SW480 (cell line): Measurements from ENCODE around the gene PEX5.
"Not testable (repeated sequence)": the region's sequence is repeated elsewhere in the genome, so short reads cannot be mapped to it uniquely, and the experiment has no call there.

Experiments used
- DNase-seq: peaks from one replicate; pipeline ENCODE4 v3.0.0-alpha.2; 2016; ENCODE audit warnings: low spot score

PEX5 gene

DNA sequence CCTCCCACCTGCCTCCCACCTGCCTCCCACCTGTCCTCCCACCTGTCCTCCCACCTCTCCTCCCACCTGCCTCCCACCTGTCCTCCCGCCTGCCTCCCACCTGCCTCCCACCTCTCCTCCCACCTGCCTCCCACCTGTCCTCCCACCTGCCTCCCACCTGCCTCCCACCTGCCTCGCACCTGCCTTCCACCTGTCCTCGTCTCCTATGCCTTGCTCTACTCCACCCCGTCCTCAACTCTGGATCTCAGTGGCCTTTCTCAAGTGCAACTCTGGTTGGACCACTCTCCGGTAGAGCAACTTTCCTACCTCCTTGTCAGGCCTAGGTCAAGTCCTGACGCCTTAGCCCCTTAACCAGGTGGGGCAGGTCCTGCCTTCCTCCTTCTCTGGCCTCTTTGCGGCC lies 29.3 kb upstream of the PEX5 start:
- DNase-seq = no peak

DNA sequence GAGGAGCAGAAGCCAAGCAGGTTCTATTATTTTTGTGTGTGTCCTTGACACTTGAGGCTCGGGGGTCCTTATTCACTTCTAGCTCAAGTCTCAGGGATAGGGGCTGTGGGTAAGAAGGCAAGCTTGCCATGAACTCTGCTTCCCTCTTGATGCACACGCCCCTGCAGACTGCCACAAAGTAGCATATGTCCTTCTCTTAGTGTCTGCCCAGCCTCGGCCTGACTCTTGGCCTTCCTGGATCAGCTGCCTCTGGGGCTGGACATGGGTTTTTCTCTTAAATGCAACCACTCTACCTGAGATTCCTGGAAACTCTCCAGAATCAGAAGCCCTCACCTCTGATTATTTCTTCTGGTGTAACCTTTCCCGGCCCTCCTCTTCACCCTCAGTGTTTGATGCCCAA lies 28.2 kb upstream of the PEX5 start:
- DNase-seq = no peak

DNA sequence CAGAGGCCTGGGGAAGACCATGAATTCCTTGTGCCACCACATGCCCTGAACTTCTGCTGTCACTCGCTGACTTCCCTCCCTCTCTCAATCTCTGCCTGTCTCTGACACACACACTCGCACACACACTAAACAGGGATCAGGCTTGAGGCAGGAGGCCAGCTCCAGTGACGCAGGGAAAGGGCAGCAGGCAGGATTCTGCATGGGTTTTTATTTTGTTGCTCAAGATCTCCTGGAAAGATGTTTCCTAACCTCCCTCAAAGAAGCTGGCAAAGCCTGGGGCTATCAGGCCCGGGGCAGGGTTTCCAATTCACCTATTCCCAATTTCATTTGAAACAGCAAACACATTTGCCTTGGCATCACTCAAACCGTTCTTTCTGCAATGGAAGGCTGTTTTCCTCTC lies 27.7 kb upstream of the PEX5 start:
- no peak for DNase-seq

DNA sequence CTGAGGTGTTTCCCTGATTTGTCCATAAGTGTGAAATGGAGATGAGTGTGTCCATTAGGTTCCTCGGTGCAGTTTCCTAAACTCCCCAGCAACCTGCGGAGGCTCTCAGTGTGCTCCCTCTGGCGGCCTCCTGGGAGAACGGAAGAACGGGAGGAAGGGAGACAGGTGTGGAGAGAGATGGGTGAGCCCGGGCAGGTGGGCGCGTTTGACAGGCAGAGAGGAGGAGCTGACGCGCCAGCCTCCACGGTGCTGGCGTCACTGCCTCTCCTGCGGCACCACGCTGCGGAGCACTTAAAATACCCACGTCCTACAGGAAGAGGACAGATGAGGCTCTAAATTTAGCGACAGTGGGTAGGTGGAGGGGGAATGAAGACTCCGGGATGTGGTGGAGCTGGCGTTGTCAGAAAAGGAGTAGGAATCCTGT lies 26.8 kb upstream of the PEX5 start:
- peak; percentile 90 for DNase-seq

DNA sequence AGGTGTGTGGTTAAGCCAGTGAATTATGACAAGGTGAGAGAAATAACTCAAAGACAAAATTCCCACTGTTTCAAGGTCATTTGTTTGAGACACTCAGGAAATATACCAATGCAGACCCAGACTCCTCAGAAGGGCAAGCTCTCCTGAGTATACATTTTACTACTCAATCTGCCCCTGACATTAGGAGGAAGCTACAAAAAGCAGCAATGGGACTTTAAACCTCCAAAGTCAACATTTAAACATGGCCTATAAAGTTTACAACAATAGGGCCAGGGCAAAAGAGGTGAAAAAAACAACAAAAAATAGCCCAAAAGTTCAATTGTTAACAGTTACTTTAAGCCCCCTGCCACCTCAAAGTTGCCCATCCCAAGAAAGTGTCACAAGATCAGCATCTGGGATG lies 19.5 kb upstream of the PEX5 start:
- DNase-seq = no peak

DNA sequence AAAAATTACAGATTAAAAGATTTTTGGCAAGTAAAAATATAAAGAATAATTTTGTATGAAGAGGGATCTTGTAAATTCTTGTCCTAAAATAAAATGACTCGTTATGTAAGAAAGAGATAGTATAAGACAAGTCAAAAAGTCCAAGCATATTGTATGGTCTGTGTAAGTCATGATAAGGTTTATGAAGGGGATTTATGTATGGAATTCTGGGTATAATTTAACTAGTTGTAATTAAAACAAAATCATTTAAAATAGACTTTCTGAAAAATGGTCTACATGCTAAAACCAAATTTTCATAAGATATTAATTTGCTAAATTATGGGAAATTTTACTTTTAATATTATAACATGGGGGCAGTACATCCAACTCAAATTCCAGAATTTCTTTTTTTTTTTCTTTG lies 17.6 kb upstream of the PEX5 start:
- no peak for DNase-seq

DNA sequence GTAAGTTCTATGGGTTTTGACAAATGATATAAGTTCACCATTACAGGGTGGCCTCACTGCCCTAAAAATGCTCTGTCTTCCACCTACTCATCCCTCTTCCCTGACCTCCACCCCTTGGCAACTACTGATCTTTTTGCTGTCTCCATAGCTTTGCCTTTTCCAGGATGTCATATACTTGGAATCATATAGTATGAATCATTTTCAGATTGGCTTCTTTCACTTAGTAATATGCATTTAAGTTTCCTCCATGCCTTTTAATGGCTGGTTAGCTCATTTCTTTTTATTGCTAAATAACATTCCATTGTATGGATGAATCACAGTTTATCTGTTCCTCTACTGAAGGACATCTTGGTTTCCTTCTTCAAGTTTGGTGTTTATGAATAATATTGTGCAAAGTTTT lies 14.0 kb upstream of the PEX5 start:
- DNase-seq = no peak

DNA sequence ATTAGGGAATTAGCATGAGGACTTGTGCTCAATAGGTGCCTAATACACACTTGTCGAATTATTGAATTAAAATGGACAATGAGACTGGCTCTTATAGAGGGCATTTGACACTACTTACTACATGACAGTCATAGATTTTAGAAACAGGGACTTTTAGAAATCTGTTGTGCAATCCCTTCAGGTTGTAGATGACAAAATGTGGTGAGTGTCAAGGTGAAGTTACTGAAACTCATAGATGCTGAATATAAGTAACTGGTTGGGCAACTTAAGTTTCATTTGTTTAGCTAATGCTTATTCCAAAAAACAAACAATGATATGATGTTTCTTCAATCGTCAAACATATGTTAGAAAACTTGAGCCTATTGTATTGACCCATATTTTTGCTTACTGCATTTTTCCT lies 12.9 kb upstream of the PEX5 start:
- no peak for DNase-seq

DNA sequence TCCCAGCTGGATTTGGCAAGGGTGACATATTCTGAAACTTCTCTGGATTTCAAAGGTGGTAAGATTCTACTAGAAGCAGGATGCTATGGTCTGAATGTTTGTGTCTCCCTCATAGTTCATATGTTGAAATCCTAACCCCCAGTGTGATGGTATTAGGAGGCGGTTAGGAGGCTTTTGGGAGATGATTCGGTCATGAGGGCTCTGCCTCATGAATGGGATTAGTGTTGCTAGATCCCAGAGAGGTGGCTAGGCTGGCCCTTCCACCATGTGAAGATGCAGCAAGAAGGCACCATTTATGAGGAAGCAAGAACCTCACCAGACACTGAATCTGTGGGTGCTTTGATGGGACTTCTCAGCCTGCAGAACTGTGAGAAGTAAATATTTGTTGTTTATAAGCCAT lies 11.0 kb upstream of the PEX5 start:
- DNase-seq = no peak

DNA sequence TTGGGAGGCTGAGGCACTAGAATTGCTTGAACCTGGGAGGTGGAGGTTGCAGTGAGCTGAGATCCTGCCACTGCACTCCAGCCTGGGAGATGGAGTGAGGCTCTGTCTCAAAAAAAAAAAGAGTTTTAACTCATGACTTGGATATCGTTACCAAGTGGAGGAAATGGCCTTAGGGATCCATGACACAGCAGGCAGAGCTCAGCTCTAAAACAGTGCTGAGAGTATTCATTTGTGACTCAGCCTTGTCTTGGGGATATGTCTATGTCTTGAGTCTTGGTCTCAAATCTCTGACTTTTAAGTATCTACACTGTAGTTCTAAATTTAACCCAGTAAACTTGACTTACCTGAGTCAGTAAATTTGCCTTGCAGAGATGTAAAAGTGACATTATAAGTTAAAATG lies 8.8 kb upstream of the PEX5 start:
- no peak for DNase-seq

DNA sequence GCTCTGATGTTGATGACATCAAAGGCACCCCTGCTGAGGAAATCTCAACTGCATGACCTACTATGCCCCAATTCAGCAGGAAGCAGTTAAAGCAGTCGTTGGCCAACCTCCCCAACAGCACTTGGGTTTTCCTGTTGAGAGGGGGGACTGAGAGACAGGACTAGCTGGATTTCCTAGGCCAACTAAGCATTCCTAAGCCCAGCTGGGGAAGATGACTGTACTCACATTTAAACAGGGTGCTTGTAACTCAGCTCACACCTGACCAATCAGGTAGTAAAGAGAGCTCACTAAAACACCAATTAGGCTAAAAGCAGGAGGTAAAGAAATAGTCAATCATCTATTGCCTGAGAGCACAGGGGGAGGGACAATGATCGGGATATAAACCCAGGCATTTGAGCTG lies 3.4 kb upstream of the PEX5 start:
- not testable (repeated sequence) for DNase-seq

DNA sequence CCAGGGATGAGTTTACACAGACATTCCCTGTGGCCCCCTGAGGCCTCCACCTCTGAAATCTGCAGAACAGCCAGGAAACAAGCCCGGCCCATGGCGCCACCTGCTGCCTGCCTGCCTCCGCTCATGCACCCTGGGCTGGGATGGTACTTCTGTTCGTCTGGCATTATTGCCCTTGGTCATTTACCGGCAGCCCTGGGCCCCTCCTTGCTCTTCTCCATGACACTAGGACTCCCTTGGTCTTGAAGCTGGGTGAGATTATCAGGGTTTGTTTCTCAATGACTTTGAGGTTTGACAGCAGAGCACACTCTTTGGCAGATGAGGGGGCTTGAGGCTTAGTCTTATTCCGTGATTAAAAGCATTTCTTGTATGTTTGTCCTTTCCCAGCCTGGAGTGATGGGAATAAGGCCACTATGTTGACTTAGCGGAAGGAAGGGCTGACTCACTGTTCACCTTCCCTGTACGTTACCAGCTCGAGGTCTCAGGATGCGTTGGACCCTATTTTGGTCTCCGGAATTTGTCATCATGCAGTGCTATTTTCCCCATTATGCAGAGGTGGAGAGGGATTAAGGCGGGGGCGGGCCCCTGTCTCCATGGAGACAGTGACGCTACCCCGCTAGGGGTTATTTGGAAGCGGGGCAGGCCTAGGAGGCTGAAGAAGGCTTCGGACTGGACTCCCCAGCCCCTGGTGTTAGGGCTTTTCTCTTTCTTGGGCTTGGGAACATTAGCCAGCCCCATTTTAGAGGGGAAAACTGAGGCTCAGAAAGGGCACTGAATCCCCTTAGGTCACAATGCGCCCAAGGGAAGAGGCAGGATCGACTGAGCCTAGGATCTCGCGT lies 706 bp upstream of the PEX5 start:
- peak; percentile 90 for DNase-seq

DNA sequence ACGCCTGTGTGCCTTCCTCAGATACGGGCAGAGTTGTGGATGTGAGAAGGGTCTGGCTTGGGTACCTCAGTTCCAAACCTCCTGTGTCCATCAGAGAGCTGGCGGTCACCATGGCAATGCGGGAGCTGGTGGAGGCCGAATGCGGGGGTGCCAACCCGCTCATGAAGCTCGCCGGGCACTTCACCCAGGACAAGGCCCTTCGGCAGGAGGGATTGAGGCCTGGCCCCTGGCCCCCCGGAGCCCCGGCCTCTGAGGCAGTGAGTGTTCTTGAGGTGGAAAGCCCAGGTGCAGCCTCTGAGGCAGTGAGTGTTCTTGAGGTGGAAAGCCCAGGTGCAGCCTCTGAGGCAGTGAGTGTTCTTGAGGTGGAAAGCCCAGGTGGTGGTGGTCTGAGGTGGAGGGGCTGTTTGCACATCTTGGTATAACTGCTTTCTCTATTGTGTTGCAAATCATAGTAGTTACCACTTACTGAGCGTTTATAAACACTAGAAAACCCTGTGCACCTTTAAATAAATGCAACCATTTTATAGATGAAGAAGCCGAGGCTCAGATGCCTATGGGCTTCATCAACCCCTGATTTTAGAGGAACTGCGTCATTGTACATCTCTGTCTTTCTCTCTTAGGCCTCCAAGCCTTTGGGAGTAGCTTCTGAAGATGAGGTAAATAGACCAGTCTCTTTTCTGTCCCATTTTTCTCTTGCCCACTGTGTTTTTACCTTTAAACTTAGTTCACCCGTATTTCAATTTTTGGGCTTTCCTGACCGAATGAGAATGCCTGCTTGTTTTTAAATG lies 976 bp downstream of the PEX5 start:
- peak; percentile 34 for DNase-seq

DNA sequence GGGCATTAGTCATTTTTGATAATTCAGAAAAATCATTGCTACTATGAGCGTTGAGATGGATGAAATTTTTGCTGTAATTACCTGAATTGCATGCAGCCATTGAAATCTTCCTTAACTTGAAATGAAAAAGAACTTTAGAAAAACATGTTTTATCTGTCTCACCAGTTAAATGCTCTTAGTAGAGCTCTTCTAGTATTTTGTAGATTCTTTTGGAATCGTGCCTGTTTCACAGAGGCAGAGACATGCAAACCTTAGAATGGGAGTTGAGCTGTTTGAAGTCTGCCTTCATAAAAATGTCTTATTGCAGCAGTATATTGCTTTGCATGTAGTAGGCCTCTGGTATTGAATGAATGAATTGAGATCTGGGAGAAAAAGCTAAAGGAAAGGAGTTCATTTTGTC lies 4.2 kb downstream of the PEX5 start:
- DNase-seq = no peak

DNA sequence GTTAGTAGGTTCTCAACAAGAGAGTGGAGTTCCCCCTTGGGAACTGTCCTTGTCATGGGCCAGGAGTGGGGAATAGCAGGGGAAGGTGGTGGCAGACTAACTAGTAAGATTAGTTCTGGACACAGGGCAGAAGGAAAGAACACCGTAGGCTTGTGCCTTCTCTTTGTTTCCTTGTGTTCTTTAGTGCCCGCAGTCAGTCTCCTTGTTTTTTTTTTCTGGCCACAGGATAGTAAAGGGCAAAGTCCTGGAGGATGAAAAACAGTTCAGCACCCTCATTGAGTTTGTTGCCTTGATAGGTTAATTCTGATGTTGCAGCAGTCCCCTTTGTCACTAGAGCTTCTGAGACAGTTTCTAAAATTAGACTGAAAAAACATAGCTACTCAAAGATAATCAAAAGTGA lies 8.4 kb downstream of the PEX5 start:
- DNase-seq = peak; percentile 38

DNA sequence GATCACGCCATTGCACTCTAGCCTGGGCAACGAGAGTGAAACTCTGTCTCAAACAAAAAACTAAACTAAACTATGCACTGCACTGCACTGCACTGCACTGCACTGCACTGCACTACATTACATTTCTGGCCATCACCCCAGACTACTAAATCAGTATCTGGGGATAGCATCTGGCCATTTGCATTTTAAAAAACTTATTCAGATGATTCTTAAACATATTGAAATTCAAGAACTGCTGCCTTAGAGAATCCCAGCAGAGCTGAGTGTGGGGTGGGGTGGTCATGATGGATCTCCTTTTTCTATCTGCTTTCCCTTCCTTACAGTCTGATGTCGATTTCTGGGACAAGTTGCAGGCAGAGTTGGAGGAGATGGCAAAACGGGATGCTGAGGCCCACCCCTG lies 13.6 kb downstream of the PEX5 start:
- DNase-seq = no peak

DNA sequence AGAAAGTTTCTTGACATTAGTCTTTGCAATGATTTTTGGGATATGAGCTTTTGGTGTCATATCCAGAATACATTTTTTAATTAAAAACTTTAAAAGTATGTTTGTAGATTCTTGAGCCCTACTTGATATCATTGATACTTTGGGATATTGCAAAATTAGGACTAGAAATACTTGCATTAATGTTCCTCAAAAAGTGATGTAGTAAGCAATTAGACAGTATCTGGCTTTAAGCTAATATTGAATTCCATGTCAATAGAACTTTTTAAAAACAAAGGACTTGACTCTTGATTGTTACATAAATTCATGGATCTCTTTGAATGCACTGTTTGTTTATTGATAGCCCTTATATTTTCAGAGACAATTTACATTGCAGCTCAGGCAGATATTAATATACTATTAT lies 15.6 kb downstream of the PEX5 start:
- DNase-seq = no peak

DNA sequence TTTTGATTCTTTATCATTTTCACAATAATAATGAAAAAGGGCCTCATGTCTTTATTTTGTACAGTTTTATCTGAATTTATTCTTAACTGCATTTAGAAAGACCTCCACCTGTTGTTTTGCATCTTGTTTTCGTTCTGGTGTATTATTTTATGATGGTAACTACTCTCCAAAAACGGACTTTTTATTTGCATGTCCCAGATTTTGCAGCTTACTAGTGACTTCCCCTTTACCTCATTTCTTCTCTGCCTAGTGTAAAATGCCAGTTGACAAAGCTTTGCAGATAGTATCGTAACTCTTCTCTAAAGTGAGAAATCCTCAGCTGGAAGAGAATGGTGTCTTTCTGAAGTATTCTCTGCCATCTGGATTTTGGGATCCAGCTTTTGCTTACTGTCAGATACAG lies 17.2 kb downstream of the PEX5 start:
- DNase-seq = no peak

DNA sequence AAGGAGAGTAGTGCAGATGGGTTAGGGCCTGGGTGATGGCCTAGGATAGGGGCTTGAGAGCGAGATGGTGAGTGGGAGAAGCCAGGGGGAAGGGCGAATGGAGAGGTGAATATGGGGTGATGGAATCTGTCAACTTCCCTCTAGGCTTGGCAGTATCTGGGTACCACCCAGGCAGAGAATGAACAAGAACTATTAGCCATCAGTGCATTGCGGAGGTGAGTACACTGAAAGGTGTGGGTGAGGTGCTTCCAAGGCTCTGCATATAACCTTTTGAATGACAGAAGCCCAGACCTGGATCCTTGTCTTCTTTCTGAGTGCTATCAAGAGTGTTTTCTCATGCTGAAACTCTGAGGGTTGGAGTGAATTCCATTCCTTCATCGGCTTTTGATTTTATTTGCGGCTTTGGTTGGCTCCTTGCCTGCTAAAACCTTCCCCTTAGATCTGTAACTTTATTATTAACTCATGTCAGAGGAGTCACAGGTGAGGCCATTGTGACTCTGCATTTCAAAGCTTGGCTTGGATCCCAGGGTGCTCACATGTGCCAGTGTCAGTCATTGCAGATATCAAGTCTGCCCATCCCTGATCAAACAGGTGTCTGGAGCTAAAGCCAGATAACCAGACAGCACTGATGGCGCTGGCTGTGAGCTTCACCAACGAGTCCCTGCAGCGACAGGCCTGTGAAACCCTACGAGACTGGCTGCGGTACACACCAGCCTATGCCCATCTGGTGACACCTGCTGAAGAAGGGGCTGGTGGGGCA lies 18.6 kb downstream of the PEX5 start:
- DNase-seq = no peak

DNA sequence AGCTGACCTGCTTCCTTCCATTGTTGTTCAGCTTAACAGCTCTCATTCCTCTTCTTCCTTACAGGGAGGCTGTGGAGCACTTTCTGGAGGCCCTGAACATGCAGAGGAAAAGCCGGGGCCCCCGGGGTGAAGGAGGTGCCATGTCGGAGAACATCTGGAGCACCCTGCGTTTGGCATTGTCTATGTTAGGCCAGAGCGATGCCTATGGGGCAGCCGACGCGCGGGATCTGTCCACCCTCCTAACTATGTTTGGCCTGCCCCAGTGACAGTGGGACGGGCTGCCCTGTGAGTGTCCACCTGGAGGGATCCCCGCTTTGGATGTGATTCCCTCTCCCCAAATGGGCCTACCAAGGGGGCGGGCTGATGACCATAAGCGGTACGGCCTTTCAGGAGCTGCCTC lies 20.5 kb downstream of the PEX5 start:
- DNase-seq = no peak

DNA sequence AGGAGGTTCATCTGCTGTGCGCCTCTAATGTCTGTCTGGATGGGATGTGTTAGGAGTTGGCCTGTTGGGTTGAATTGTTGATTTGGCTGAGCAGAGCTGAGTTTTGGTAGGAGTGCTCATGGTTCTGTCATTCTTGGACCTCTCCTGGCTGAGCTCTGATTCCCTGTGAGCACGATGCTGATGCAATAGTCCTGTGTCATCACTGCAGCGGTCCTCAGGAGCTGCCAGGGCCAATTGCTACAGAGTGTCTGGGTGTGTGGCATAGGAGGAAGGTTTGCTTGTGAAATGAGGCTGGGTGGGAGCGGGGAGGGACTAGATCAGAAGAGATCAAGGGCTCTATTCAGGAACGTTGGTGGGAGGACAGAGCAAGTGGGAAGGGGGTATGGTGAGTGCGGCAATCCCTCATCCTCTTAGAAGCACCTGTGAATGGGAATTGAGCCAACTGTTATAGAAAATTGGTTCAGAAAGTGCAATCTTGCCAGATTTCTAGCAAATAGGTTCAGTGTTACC lies 21.2 kb downstream of the PEX5 start:
- DNase-seq = no peak

DNA sequence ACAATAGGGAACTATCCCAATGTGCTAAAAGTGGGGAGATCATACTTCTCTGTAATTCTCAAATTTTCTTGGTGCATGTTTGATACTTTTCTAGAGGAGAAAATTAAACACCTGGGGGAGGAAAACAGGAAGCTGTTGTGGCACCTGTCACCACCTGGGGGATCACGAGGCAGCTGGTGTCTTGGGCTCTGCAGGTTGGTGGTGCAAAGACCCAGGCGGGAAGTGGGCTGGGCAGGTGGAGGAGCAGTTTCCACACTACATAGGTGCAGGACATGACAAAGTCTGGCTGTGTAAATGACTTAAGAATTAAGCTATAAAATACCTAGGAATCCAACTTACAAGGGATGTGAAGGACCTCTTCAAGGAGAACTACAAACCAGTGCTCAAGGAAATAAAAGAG lies 23.2 kb downstream of the PEX5 start:
- DNase-seq = no peak

DNA sequence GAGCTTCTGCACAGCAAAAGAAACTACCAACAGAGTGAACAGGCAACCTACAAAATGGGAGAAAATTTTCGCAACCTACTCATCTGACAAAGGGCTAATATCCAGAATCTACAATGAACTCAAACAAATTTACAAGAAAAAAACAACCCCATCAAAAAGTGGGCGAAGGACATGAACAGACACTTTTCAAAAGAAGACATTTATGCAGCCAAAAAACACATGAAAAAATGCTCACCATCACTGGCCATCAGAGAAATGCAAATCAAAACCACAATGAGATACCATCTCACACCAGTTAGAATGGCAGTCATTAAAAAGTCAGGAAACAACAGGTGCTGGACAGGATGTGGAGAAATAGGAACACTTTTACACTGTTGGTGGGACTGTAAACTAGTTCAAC lies 24.3 kb downstream of the PEX5 start:
- DNase-seq = not testable (repeated sequence)
